NT2/D1 (cell line): ENCODE measurements around the gene RAB11FIP3.

Experiments used
- SUZ12 ChIP-seq: IDR thresholded peaks from 2 replicates; pipeline ENCODE4 v1.6.1; 2011; ENCODE audit not compliant: insufficient read length, insufficient read depth; ENCODE audit errors: extremely low read depth
- ZNF274 ChIP-seq: IDR thresholded peaks from 2 replicates; pipeline ENCODE4 v1.6.1; 2011; ENCODE audit warnings: mild to moderate bottlenecking, low read depth, low read length

- no peak for TF ChIP-seq SUZ12
- TF ChIP-seq ZNF274: no peak
These were observed 88.5 kb downstream of the RAB11FIP3 start for GRCh38 chr16:513950-514349.
